Endothelial cell (in vitro differentiated cells): ENCODE data around the gene EMX1. TPM values are rescaled to one million over a fixed set of nuclear protein-coding genes. Genes with fewer than 3 reads are reported as not detected.

Experiments used
- DNase-seq: peaks from one replicate; pipeline ENCODE4 v3.0.0; 2021; ENCODE audit warnings: low spot score
- H3K27ac Mint-ChIP-seq: one replicate; pipeline ENCODE4 v1.8.0; 2021; ENCODE audit warnings: mixed read lengths, inconsistent platforms; ENCODE audit not compliant: unreplicated experiment
- H3K27me3 Mint-ChIP-seq: one replicate; pipeline ENCODE4 v1.8.0; 2021; ENCODE audit warnings: mild to moderate bottlenecking, moderate library complexity, mixed read lengths, inconsistent platforms; ENCODE audit not compliant: unreplicated experiment
- H3K36me3 Mint-ChIP-seq: one replicate; pipeline ENCODE4 v1.8.0; 2021; ENCODE audit warnings: mild to moderate bottlenecking, low read depth, mixed read lengths, inconsistent platforms; ENCODE audit not compliant: unreplicated experiment
- H3K4me1 Mint-ChIP-seq: one replicate; pipeline ENCODE4 v1.8.0; 2021; ENCODE audit warnings: mild to moderate bottlenecking, mixed read lengths, inconsistent platforms; ENCODE audit not compliant: unreplicated experiment
- H3K4me3 Mint-ChIP-seq: one replicate; pipeline ENCODE4 v1.8.0; 2021; ENCODE audit warnings: mild to moderate bottlenecking, mixed read lengths, inconsistent platforms; ENCODE audit not compliant: unreplicated experiment
- H3K9me3 Mint-ChIP-seq: one replicate; pipeline ENCODE4 v1.8.0; 2021; ENCODE audit warnings: mixed read lengths, inconsistent platforms; ENCODE audit not compliant: unreplicated experiment
- CTCF ChIP-seq: fragments of 200-600 bp; sonication (generic); IDR thresholded peaks from one replicate; pipeline ENCODE4 v1.5.0; 2021; ENCODE audit warnings: antibody characterized with exemption; ENCODE audit not compliant: unreplicated experiment
- total RNA-seq: library from RNA; stranded (reverse); fragmentation: NEBNext Ultra II Directional; extraction: Animal tissue kit (Norgen Biotek cat#: 25700); gene quantifications from one replicate; pipeline ENCODE4 v1.2.1, GENCODE V29; 2021; ENCODE audit not compliant: unreplicated experiment

Gene EMX1
- total RNA-seq, 1 donor from 2014 or later, result 3.7 TPM

GRCh38 chr2:72942293-72942692, 25.0 kb downstream of the EMX1 start:
- H3K4me1 Mint-ChIP-seq, result peaks cover 17% of the 10 kb centered on the region
- no peak overlapping the region for H3K27ac Mint-ChIP-seq
- H3K36me3 Mint-ChIP-seq, result peaks cover 21% of the 10 kb centered on the region
- peaks cover 26% of the 10 kb centered on the region for H3K27me3 Mint-ChIP-seq
- H3K4me3 Mint-ChIP-seq, result no peak overlapping the region
- no peaks in the 10 kb centered on the region for H3K9me3 Mint-ChIP-seq
- DNase-seq, result no peak
- TF ChIP-seq CTCF, result no peak

- Mint-ChIP-seq H3K9me3 (no peaks in the 10 kb centered on the region), H3K4me1 (peaks cover 17% of the 10 kb centered on the region), H3K36me3 (peaks cover 21% of the 10 kb centered on the region), H3K27ac (no peak overlapping the region), H3K4me3 (no peak overlapping the region), H3K27me3 (peaks cover 21% of the 10 kb centered on the region)
- DNase-seq, result no peak
- TF ChIP-seq CTCF, result no peak
Observed at GRCh38 chr2:72942881-72943418, 25.6 kb downstream of the EMX1 start.

- H3K9me3 Mint-ChIP-seq, result no peaks in the 10 kb centered on the region
- peaks cover 21% of the 10 kb centered on the region for H3K36me3 Mint-ChIP-seq
- H3K27ac Mint-ChIP-seq, result no peak overlapping the region
- H3K4me1 Mint-ChIP-seq, result peaks cover 17% of the 10 kb centered on the region
- H3K27me3 Mint-ChIP-seq, result peaks cover 19% of the 10 kb centered on the region
- H3K4me3 Mint-ChIP-seq, result no peak overlapping the region
- DNase-seq, result no peak
- no peak for TF ChIP-seq CTCF
Observed at GRCh38 chr2:72943540-72944395, 26.4 kb downstream of the EMX1 start.

GRCh38 chr2:72944804-72945449, 27.6 kb downstream of the EMX1 start:
- Mint-ChIP-seq H3K4me1 (peaks cover 13% of the 10 kb centered on the region), H3K9me3 (no peaks in the 10 kb centered on the region), H3K4me3 (no peak overlapping the region), H3K27me3 (peaks cover 16% of the 10 kb centered on the region), H3K27ac (no peak overlapping the region), H3K36me3 (peaks cover 18% of the 10 kb centered on the region)
- no peak for DNase-seq
- TF ChIP-seq CTCF, result no peak
